ENCODE data around the gene HDAC4. TPM values are rescaled to one million over a fixed set of nuclear protein-coding genes. Genes with fewer than 3 reads are reported as not detected.

Gene HDAC4
- total RNA-seq, 2 experiments from 2014 or later: 64.8 to 67.4 TPM

DNA sequence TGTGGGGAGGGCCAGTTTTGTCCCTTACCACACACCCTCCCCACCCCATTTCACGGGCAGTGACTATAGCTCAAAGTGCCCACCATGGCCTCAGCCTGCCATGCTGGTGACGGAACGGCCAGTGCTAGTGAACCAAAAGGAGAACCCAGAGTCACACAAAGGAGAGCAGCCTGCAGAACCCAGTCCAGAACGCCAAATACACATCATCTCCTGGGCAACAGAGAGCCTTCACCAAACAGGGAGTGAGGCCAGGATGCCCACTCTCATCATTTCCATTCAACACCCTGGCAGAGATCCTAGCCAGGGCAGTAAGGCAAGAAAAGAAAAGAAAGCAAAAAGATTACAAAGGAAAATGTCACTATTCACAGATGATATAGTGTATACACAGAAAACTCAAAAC lies 38.3 kb downstream of the HDAC4 start:
- ChIA-PET POLR2A (interaction anchor here (0.8 kb wide), 1 partner anchor 14 kb away, joined by 3 read pairs; no protein-coding TSS in a partner anchor), CTCF (interaction anchor here (1.3 kb wide), 1 partner anchor 23 kb away, joined by 3 read pairs; no protein-coding TSS in a partner anchor)
- no peaks in the 10 kb centered on the region for H3K27me3 Mint-ChIP-seq
- no peak for DNase-seq
- no peak overlapping the region for H3K4me3 Mint-ChIP-seq
- peaks cover 18% of the 10 kb centered on the region for H3K4me1 Mint-ChIP-seq
- peaks cover 1% of the 10 kb centered on the region for H3K9me3 Mint-ChIP-seq
- no peak overlapping the region for H3K27ac Mint-ChIP-seq
- H3K36me3 Mint-ChIP-seq (ENCODE audit: low read depth): peaks cover 11% of the 10 kb centered on the region

GRCh38 chr2:239361311-239361642 lies 39.5 kb downstream of the HDAC4 start:
- ChIA-PET CTCF (no interaction called here), POLR2A (no interaction called here)
- H3K9me3 Mint-ChIP-seq: peaks cover 3% of the 10 kb centered on the region
- H3K27me3 Mint-ChIP-seq: no peaks in the 10 kb centered on the region
- H3K36me3 Mint-ChIP-seq (ENCODE audit: low read depth): peaks cover 13% of the 10 kb centered on the region
- peaks cover 18% of the 10 kb centered on the region for H3K4me1 Mint-ChIP-seq
- no peak overlapping the region for H3K27ac Mint-ChIP-seq
- H3K4me3 Mint-ChIP-seq: no peak overlapping the region
- no peak for DNase-seq

DNA sequence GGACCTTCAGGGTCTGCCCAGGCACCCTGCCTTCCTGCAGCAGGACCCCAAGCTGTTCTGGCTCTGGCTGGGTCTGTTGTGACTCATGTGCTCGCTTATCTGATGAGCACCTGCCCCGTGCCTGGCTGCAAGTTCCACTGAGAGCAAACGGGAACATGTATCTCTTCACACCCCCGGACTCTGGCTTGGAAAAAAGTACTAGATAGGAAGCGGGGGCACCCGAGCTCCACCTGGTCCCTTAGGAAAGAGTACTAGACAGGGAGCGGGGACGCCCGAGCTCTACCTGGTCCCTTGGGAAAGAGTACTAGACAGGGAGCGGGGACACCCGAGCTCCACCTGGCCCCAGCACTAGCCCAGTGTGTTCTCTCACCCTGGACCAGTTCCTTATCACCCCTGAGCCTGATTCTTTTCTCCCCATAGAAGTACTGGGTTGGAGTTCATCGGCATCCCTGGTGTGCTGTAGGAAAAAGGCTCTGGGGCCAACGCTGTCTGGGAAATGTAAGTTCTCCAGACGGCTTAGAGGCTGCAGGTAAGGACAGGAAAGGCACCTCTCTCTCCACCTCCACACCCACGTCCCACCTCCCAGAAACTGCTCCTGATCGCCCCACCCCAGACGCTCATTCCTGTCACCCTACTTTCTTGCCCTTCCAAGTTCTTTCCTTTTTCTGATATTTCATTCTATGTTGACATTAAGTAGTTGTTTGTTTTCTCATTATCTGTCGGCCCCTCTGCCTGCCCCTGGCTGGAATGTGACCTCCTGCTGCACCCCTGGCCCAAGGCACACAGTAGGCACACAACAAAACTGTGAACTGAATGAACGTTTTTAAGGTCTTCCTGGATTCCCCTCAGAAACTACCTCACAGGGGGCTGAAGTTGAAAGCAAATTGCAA lies 40.2 kb downstream of the HDAC4 start:
- H3K27ac Mint-ChIP-seq: no peak overlapping the region
- no peak overlapping the region for H3K4me3 Mint-ChIP-seq
- H3K36me3 Mint-ChIP-seq (ENCODE audit: low read depth): peaks cover 15% of the 10 kb centered on the region
- peaks cover 6% of the 10 kb centered on the region for H3K9me3 Mint-ChIP-seq
- no peaks in the 10 kb centered on the region for H3K27me3 Mint-ChIP-seq
- POLR2A ChIA-PET: interaction anchor here (1.3 kb wide), 1 partner anchor 9 kb away, joined by 3 read pairs; no protein-coding TSS in a partner anchor
- no peak for DNase-seq
- H3K4me1 Mint-ChIP-seq: peaks cover 18% of the 10 kb centered on the region
- CTCF ChIA-PET: no interaction called here

GRCh38 chr2:239360008-239360407 lies 40.8 kb downstream of the HDAC4 start:
- H3K36me3 Mint-ChIP-seq (ENCODE audit: low read depth): peaks cover 22% of the 10 kb centered on the region
- no peak for DNase-seq
- ChIA-PET POLR2A (interaction anchor here (1.3 kb wide), 1 partner anchor 10 kb away, joined by 3 read pairs; no protein-coding TSS in a partner anchor), CTCF (no interaction called here)
- H3K4me1 Mint-ChIP-seq: peaks cover 17% of the 10 kb centered on the region
- no peak overlapping the region for H3K27ac Mint-ChIP-seq
- peaks cover 11% of the 10 kb centered on the region for H3K9me3 Mint-ChIP-seq
- H3K4me3 Mint-ChIP-seq: no peak overlapping the region
- no peaks in the 10 kb centered on the region for H3K27me3 Mint-ChIP-seq

GRCh38 chr2:239359196-239359912 lies 41.5 kb downstream of the HDAC4 start:
- Mint-ChIP-seq H3K9me3 (peaks cover 17% of the 10 kb centered on the region), H3K27ac (no peak overlapping the region), H3K27me3 (no peaks in the 10 kb centered on the region), H3K4me1 (peaks cover 12% of the 10 kb centered on the region), H3K36me3 (ENCODE audit: low read depth) (peaks cover 25% of the 10 kb centered on the region), H3K4me3 (no peak overlapping the region)
- no peak for DNase-seq
- ChIA-PET POLR2A (interaction anchor here (1.2 to 1.3 kb wide), 2 partner anchors 10 to 42 kb away, joined by 3 read pairs; partner anchors contain the start of gene HDAC4), CTCF (no interaction called here)

GRCh38 chr2:239358062-239358754 lies 42.6 kb downstream of the HDAC4 start:
- no peak overlapping the region for H3K27ac Mint-ChIP-seq
- ChIA-PET CTCF (interaction anchor here (0.8 kb wide), 1 partner anchor 11 kb away, joined by 3 read pairs; no protein-coding TSS in a partner anchor), POLR2A (interaction anchor here (1.2 kb wide), 1 partner anchor 43 kb away, joined by 3 read pairs; the partner anchor contains the start of gene HDAC4)
- no peak overlapping the region for H3K4me3 Mint-ChIP-seq
- peaks cover 23% of the 10 kb centered on the region for H3K9me3 Mint-ChIP-seq
- DNase-seq: no peak
- peaks cover under 1% of the 10 kb centered on the region for H3K4me1 Mint-ChIP-seq
- H3K36me3 Mint-ChIP-seq (ENCODE audit: low read depth): peaks cover 25% of the 10 kb centered on the region
- H3K27me3 Mint-ChIP-seq: no peaks in the 10 kb centered on the region

DNA sequence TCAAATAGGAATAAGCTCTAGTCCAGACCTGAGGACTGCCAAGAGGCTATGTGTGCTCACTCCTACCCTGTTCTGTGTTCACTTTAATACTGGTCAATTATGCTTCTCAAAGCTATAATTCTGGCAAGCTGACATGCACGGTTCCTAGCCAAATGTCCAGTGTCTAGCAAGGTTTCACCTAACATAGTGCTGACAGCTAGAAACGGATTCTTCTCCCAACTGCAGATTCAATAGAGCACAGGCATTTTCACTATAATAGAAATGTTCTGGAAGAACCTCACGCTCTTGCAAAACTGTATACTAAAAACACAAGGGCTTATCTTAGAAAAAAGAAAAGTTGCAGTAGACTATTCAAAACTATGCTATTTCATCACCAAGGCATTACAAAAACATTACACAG lies 45.1 kb downstream of the HDAC4 start:
- ChIA-PET CTCF (no interaction called here), POLR2A (no interaction called here)
- H3K4me3 Mint-ChIP-seq: no peak overlapping the region
- H3K9me3 Mint-ChIP-seq: peaks cover 23% of the 10 kb centered on the region
- H3K27ac Mint-ChIP-seq: no peak overlapping the region
- no peaks in the 10 kb centered on the region for H3K4me1 Mint-ChIP-seq
- no peak for DNase-seq
- peaks cover 45% of the 10 kb centered on the region for H3K36me3 Mint-ChIP-seq (ENCODE audit: low read depth)
- no peaks in the 10 kb centered on the region for H3K27me3 Mint-ChIP-seq

GRCh38 chr2:239355139-239355538 lies 45.7 kb downstream of the HDAC4 start:
- Mint-ChIP-seq H3K36me3 (ENCODE audit: low read depth) (peaks cover 47% of the 10 kb centered on the region), H3K4me3 (no peak overlapping the region), H3K9me3 (peaks cover 23% of the 10 kb centered on the region), H3K27me3 (no peaks in the 10 kb centered on the region), H3K4me1 (no peaks in the 10 kb centered on the region), H3K27ac (no peak overlapping the region)
- ChIA-PET POLR2A (no interaction called here), CTCF (no interaction called here)
- DNase-seq: no peak

GRCh38 chr2:239354791-239355136 lies 46.1 kb downstream of the HDAC4 start:
- no peak overlapping the region for H3K4me3 Mint-ChIP-seq
- H3K9me3 Mint-ChIP-seq: peaks cover 23% of the 10 kb centered on the region

GRCh38 chr2:239354132-239354790 lies 46.6 kb downstream of the HDAC4 start:
- no peaks in the 10 kb centered on the region for H3K27me3 Mint-ChIP-seq
- no peak for DNase-seq
- no peak overlapping the region for H3K4me3 Mint-ChIP-seq
- no peaks in the 10 kb centered on the region for H3K4me1 Mint-ChIP-seq
- peaks cover 52% of the 10 kb centered on the region for H3K36me3 Mint-ChIP-seq (ENCODE audit: low read depth)
- POLR2A ChIA-PET: interaction anchor here (1.0 kb wide), 1 partner anchor 25 kb away, joined by 3 read pairs; no protein-coding TSS in a partner anchor
- CTCF ChIA-PET: no interaction called here
- peaks cover 23% of the 10 kb centered on the region for H3K9me3 Mint-ChIP-seq
- H3K27ac Mint-ChIP-seq: no peak overlapping the region

More at GRCh38 chr2:239354791-239355136, 46.1 kb downstream of the HDAC4 start:
- Mint-ChIP-seq H3K36me3 (ENCODE audit: low read depth) (peaks cover 47% of the 10 kb centered on the region), H3K4me1 (no peaks in the 10 kb centered on the region), H3K27ac (no peak overlapping the region), H3K27me3 (no peaks in the 10 kb centered on the region)
- POLR2A ChIA-PET: no interaction called here
- no peak for DNase-seq
- CTCF ChIA-PET: no interaction called here

- ChIA-PET POLR2A (interaction anchor here (1.0 kb wide), 1 partner anchor 25 kb away, joined by 3 read pairs; no protein-coding TSS in a partner anchor), CTCF (no interaction called here)
- no peaks in the 10 kb centered on the region for H3K27me3 Mint-ChIP-seq
- H3K4me1 Mint-ChIP-seq: no peaks in the 10 kb centered on the region
- no peak for DNase-seq
- H3K27ac Mint-ChIP-seq: no peak overlapping the region
- H3K4me3 Mint-ChIP-seq: no peak overlapping the region
- peaks cover 23% of the 10 kb centered on the region for H3K9me3 Mint-ChIP-seq
- peaks cover 55% of the 10 kb centered on the region for H3K36me3 Mint-ChIP-seq (ENCODE audit: low read depth)
Observed at GRCh38 chr2:239353692-239354091, 47.1 kb downstream of the HDAC4 start.

- Mint-ChIP-seq H3K4me1 (no peaks in the 10 kb centered on the region), H3K4me3 (no peak overlapping the region), H3K27me3 (no peaks in the 10 kb centered on the region), H3K9me3 (peaks cover 22% of the 10 kb centered on the region), H3K36me3 (ENCODE audit: low read depth) (peaks cover 52% of the 10 kb centered on the region), H3K27ac (no peak overlapping the region)
- CTCF ChIA-PET: no interaction called here
- POLR2A ChIA-PET: no interaction called here
- DNase-seq: no peak
Observed at GRCh38 chr2:239351687-239352086, 49.1 kb downstream of the HDAC4 start.
